Activated CD4-positive, alpha-beta T cell treated with anti-CD3 and anti-CD28 coated beads for 36 hours (primary cell): ENCODE measurements around the gene CCNL2. TPM values are rescaled to one million over a fixed set of nuclear protein-coding genes. Genes with fewer than 3 reads are reported as not detected.
A peak's percentile ranks its signal among the peaks of the same experiment; 100 is the strongest.
"Not testable (repeated sequence)": the region's sequence is repeated elsewhere in the genome, so short reads cannot be mapped to it uniquely, and the experiment has no call there.

ENCODE experiments used
- ATAC-seq: fragments of 200-7000 bp; cut with Tn5 transposase; one replicate; pipeline ENCODE4 v1.10.0; 2021; ENCODE audit warnings: mild to moderate bottlenecking, moderate library complexity
- CTCF ChIA-PET: fragments of 350-600 bp; sonication (Branson Sonifier 250); formaldehyde crosslinking; loops from one replicate; lab custom pipeline; 2021; ENCODE audit warnings: antibody characterized with exemption; lab: Charles Lee
- POLR2A ChIA-PET: fragments of 350-600 bp; sonication (Branson Sonifier 250); formaldehyde crosslinking; loops from one replicate; lab custom pipeline; 2021; ENCODE audit warnings: antibody characterized with exemption, inconsistent platforms; lab: Charles Lee
- DNase-seq: peaks from one replicate; pipeline ENCODE4 v3.0.0-alpha.2; 2020
- H3K27ac Mint-ChIP-seq: one replicate; pipeline ENCODE4 v1.8.0; 2021; ENCODE audit warnings: mixed read lengths
- H3K27me3 Mint-ChIP-seq: one replicate; pipeline ENCODE4 v1.8.0; 2021; ENCODE audit warnings: mixed read lengths
- H3K36me3 Mint-ChIP-seq: one replicate; pipeline ENCODE4 v1.8.0; 2021; ENCODE audit warnings: low read depth, mixed read lengths
- H3K4me1 Mint-ChIP-seq: one replicate; pipeline ENCODE4 v1.8.0; 2021; ENCODE audit warnings: mixed read lengths
- H3K4me3 Mint-ChIP-seq: one replicate; pipeline ENCODE4 v1.8.0; 2021; ENCODE audit warnings: mild to moderate bottlenecking, moderate library complexity, mixed read lengths
- H3K9me3 Mint-ChIP-seq: one replicate; pipeline ENCODE4 v1.8.0; 2021; ENCODE audit warnings: low read depth, mixed read lengths
- intact Hi-C, 2 experiments: fragments of 100-400 bp; cut with DNase I in 1 of 2; cut with micrococcal nuclease in 1 of 2; formaldehyde crosslinking; loops; one replicate each; pipeline versions ENCODE4 v1.14.2 to v1.15.1; 2022 to 2024; cut with DNase I, micrococcal nuclease
- total RNA-seq, 2 experiments: library from RNA; stranded (reverse); gene quantifications; one replicate each; pipeline ENCODE4 v1.2.3, GENCODE V29; 2021

CCNL2 gene
- total RNA-seq: 10 to 100 TPM; 73.6 to 89.7 TPM

- ATAC-seq: peak; percentile 97
- DNase-seq: peak; percentile 100
- Mint-ChIP-seq H3K4me1 (peaks cover 52% of the 10 kb centered on the region), H3K4me3 (peak within 1 kb of the TSS; percentile 93), H3K9me3 (no peaks in the 10 kb centered on the region), H3K27ac (peak within 1 kb of the TSS; percentile 91), H3K36me3 (peaks cover 67% of the 10 kb centered on the region), H3K27me3 (no peaks in the 10 kb centered on the region)
- ChIA-PET CTCF (interaction anchor here (0.7 to 3.1 kb wide), 9 partner anchors 8 to 255 kb away, joined by 3 to 15 read pairs (median 3); partner anchors contain the start of genes AURKAIP1 and MRPL20), POLR2A (interaction anchor here (0.6 to 1.3 kb wide), 8 partner anchors 8 to 51 kb away, joined by 3 to 12 read pairs (median 3); partner anchors contain the start of gene AURKAIP1)
- intact Hi-C loops: loop anchor here (1.0 to 2.0 kb wide), 14 partner anchors 8 to 325 kb away; partner anchors contain the start of genes MRPL20 (in 2 of the 2), ATAD3A (in 1 of the 2), ATAD3B (in 1 of the 2) and AURKAIP1 (in 1 of the 2)
Measured at GRCh38 chr1:1399187-1399871, at the start of gene CCNL2. Gene CCNL2 (minus strand): TSS chr1:1399335. CDS start chr1:1399306, 29 bp downstream.

DNA sequence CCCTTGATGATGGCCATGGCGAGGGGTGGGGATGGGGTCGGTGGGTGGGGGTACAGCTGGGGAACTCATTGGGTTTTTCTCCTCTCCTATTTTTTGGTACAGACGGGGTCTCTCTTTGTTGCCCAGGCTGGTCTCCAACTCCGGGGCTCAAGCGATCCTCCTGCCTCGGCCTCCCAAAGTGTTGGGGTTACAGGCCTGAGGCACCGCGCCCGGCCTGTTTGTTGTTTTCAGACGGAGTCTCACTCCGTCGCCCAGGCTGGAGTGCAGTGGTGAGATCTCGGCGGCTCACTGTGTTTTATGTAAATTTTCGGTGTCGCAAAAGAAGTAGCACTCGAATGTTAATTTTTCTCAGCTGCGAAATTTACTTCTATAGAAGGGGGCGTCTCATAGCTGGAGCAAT lies 47.5 kb upstream of the CCNL2 start:
- H3K36me3 Mint-ChIP-seq, POLR2A ChIA-PET, H3K27ac Mint-ChIP-seq, ATAC-seq, CTCF ChIA-PET, H3K4me1 Mint-ChIP-seq, H3K4me3 Mint-ChIP-seq, DNase-seq, intact Hi-C loops, H3K27me3 Mint-ChIP-seq, H3K9me3 Mint-ChIP-seq: not testable (repeated sequence)

DNA sequence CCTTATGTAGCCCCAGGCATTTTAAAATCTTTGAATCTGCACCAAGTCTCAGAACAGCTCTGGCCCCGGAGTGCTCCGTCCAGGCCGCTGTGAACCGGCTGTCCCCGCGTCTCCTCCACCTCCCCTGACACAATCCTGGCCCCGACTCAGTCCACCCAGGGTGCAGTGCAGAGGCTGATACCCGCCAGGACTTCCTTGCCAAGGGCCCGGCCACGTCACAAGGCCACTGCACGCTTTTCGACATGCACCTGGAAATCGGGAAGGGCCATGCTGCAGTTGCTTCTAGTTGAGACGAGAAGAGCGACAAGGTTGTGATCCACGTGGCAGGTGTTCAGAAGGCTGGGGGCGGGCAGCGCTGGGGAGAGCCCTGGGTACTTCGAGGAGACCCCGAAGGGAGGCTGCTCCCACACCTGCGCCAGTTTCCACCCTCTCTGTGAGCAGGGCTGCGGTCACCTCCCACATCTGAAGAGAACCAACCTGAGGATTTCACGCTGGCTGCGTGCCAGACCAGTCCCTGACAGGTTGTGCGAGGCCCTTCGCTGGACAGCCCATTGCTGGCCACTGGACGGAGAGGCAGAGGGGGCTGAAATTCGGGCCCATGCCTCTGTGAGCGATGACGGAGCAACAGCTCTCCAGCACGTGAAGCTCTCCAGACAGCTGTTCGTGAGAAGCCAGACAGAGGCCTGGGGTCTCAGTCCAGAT lies 43.1 kb upstream of the CCNL2 start:
- intact Hi-C loops: loop anchor here in 1 of 2 experiments (5.0 kb wide), 1 partner anchor 35 kb away; the partner anchor contains the start of gene MRPL20
- Mint-ChIP-seq H3K4me1 (no peaks in the 10 kb centered on the region), H3K4me3 (no peak overlapping the region), H3K27ac (no peak overlapping the region), H3K27me3 (peaks cover 7% of the 10 kb centered on the region), H3K36me3 (no peaks in the 10 kb centered on the region), H3K9me3 (no peaks in the 10 kb centered on the region)
- ATAC-seq: no peak
- POLR2A ChIA-PET: no interaction called here
- no peak for DNase-seq
- CTCF ChIA-PET: interaction anchor here (0.9 to 1.0 kb wide), 3 partner anchors 8 to 390 kb away, joined by 3 to 4 read pairs (median 3); no protein-coding TSS in a partner anchor

- ATAC-seq: peak; percentile 93
- POLR2A ChIA-PET: no interaction called here
- CTCF ChIA-PET: interaction anchor here (0.9 to 1.0 kb wide), 5 partner anchors 9 to 391 kb away, joined by 3 to 4 read pairs (median 3); no protein-coding TSS in a partner anchor
- Mint-ChIP-seq H3K27ac (no peak overlapping the region), H3K9me3 (no peaks in the 10 kb centered on the region), H3K36me3 (no peaks in the 10 kb centered on the region), H3K4me1 (peaks cover 2% of the 10 kb centered on the region), H3K27me3 (peaks cover 10% of the 10 kb centered on the region), H3K4me3 (no peak overlapping the region)
- DNase-seq: peak; percentile 77
- intact Hi-C loops: loop anchor here in 1 of 2 experiments (5.0 kb wide), 1 partner anchor 34 kb away; the partner anchor contains the start of gene MRPL20
Measured at GRCh38 chr1:1441002-1441888, 42.1 kb upstream of the CCNL2 start.

DNA sequence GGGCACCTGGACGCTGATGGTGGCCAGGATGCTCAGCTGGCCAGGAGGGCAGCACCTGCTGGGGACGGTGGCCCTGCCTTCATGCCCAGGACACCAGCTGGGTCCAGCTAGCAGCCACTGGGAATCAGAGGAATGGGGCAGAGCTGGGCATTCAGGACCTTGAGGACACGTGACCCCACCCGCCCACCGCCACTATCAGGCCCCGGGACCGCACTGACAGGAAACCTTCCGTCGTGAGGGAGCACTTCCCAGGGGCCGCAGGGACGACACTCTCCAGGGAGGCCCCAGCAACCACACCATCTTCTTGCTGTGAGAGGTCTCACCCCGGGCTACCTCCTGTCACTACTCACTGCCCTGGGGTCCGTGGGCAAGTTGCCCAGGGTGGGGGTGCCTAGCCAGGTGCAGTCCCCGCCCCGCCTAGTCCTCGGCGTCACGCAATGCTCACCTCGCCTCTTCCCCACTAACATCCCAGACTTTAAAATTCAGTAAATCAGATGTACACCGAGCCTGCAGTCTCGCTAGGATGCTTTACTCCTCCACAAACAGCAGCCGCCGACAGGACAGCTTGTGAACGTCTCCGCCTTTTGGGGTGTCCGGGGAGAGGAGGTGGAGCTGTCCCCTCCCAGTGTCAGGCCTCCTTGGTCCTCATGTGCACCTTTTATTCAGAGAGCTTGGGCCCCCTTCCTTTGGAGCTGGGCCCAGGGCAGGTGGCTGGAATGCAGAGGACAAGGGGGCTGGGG lies 41.3 kb upstream of the CCNL2 start:
- Mint-ChIP-seq H3K4me1 (peaks cover 3% of the 10 kb centered on the region), H3K4me3 (no peak overlapping the region), H3K27ac (no peak overlapping the region), H3K27me3 (peaks cover 12% of the 10 kb centered on the region), H3K9me3 (no peaks in the 10 kb centered on the region), H3K36me3 (no peaks in the 10 kb centered on the region)
- intact Hi-C loops: loop anchor here in 1 of 2 experiments (5.0 kb wide), 1 partner anchor 33 kb away; the partner anchor contains the start of gene MRPL20
- CTCF ChIA-PET: interaction anchor here (1.0 kb wide), 2 partner anchors 38 to 214 kb away, joined by 3 read pairs; no protein-coding TSS in a partner anchor
- no peak for DNase-seq
- POLR2A ChIA-PET: no interaction called here
- no peak for ATAC-seq

DNA sequence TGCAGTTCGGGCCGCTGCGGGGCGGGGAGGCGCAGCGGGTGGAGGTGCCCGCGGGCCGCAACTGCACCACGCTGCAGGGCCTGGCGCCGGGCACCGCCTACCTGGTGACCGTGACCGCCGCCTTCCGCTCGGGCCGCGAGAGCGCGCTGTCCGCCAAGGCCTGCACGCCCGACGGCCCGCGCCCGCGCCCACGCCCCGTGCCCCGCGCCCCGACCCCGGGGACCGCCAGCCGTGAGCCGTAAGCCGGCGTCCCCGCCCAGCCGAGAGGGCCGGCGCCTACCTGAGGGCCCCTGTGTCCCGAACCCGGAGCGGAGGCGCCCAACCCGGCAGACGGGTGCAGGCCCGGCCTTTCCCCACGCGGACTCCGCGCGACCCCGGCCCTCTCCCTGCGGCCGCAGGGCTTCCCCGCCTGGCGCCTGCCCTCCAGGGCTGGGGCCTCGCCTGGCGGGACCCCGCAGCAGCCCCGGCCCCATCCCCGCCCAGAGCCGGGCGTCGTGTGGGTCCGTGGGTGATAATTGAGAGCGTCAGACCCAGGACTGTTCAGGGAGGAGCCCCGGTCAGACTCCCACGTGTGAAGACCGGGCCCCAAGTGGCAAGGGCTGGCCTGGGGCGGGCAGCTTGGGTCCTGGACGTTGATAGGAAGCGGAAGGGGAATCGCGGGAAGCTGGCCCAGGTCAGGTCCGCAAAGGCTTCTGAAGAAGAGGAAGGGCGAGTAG lies 40.6 kb upstream of the CCNL2 start:
- H3K4me3 Mint-ChIP-seq: no peak overlapping the region
- no peaks in the 10 kb centered on the region for H3K9me3 Mint-ChIP-seq
- no peak for ATAC-seq
- H3K4me1 Mint-ChIP-seq: peaks cover 7% of the 10 kb centered on the region
- H3K27me3 Mint-ChIP-seq: peaks cover 15% of the 10 kb centered on the region
- POLR2A ChIA-PET: no interaction called here
- CTCF ChIA-PET: no interaction called here
- no peak for DNase-seq
- intact Hi-C loops: loop anchor here in 1 of 2 experiments (5.0 kb wide), 1 partner anchor 32 kb away; the partner anchor contains the start of gene MRPL20
- no peak overlapping the region for H3K27ac Mint-ChIP-seq
- no peaks in the 10 kb centered on the region for H3K36me3 Mint-ChIP-seq

- Mint-ChIP-seq H3K4me3 (no peak overlapping the region), H3K27me3 (peaks cover 15% of the 10 kb centered on the region), H3K27ac (no peak overlapping the region), H3K4me1 (peaks cover 7% of the 10 kb centered on the region), H3K9me3 (no peaks in the 10 kb centered on the region), H3K36me3 (no peaks in the 10 kb centered on the region)
- ChIA-PET POLR2A (interaction anchor here (0.7 kb wide), 1 partner anchor 14 kb away, joined by 3 read pairs; no protein-coding TSS in a partner anchor), CTCF (no interaction called here)
- intact Hi-C loops: no loop called here
- DNase-seq (no peak), ATAC-seq (no peak)
Measured at GRCh38 chr1:1438531-1439381, 39.6 kb upstream of the CCNL2 start.

DNA sequence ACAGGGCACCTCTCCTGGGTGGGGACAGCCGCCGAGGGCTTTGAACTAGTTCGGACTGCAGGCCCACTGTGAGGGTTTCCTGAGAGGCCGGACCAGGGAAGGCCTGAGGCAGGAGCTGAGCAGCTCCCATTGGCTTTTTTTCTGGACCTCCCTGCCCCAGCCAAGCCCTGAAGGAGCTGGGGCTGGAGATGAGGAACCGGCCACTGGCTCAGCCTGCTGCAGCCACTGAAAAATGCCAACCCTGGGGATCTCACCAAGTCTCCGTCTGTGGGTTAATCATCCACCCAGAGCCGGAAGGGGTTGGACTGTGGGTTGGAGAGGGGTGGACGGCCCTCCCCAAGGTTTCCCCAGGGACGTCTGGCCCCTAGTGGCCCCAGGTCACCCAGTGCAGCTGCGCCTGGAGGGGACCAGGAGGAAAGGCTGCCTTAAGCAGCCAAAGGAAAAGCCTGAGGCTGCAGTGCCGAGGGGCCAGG lies 38.8 kb upstream of the CCNL2 start:
- Mint-ChIP-seq H3K27ac (no peak overlapping the region), H3K4me3 (no peak overlapping the region), H3K9me3 (no peaks in the 10 kb centered on the region), H3K4me1 (peaks cover 10% of the 10 kb centered on the region), H3K36me3 (no peaks in the 10 kb centered on the region), H3K27me3 (peaks cover 15% of the 10 kb centered on the region)
- CTCF ChIA-PET: no interaction called here
- POLR2A ChIA-PET: no interaction called here
- no peak for ATAC-seq
- no peak for DNase-seq
- intact Hi-C loops: no loop called here
